GM06990 (cell line): ENCODE measurements around the gene PIR.

Source experiments
- DNase-seq: peaks from one replicate; pipeline ENCODE4 v3.0.0-alpha.2; 2011; ENCODE audit not compliant: insufficient read length; ENCODE audit errors: extremely low read depth
- H3K27me3 ChIP-seq: replicated peaks from 2 replicates; pipeline ENCODE4 v1.6.0; 2011; ENCODE audit warnings: low read length; ENCODE audit not compliant: control insufficient read depth, insufficient read depth
- H3K36me3 ChIP-seq: 2 replicates; pipeline ENCODE4 v1.5.1; 2011; ENCODE audit warnings: low read length; ENCODE audit not compliant: control insufficient read depth, insufficient read depth
- H3K4me3 ChIP-seq: replicated peaks from 2 replicates; pipeline ENCODE4 v1.5.1; 2011; ENCODE audit warnings: low read depth, mild to moderate bottlenecking, control low read depth, low read length
- TF ChIP-seq, protein P1 (sequence below): IDR thresholded peaks from 2 replicates; pipeline ENCODE4 v1.5.1; 2011; ENCODE audit warnings: low read length, control low read depth, mild to moderate bottlenecking, inconsistent platforms; ENCODE audit not compliant: insufficient read depth, poor library complexity, severe bottlenecking

The PIR gene

GRCh38 chrX:15434205-15434604 lies 58.9 kb downstream of the PIR start:
- H3K4me3 ChIP-seq = no peak overlapping the region
- no peak for DNase-seq
- TF ChIP-seq, protein P1, sequence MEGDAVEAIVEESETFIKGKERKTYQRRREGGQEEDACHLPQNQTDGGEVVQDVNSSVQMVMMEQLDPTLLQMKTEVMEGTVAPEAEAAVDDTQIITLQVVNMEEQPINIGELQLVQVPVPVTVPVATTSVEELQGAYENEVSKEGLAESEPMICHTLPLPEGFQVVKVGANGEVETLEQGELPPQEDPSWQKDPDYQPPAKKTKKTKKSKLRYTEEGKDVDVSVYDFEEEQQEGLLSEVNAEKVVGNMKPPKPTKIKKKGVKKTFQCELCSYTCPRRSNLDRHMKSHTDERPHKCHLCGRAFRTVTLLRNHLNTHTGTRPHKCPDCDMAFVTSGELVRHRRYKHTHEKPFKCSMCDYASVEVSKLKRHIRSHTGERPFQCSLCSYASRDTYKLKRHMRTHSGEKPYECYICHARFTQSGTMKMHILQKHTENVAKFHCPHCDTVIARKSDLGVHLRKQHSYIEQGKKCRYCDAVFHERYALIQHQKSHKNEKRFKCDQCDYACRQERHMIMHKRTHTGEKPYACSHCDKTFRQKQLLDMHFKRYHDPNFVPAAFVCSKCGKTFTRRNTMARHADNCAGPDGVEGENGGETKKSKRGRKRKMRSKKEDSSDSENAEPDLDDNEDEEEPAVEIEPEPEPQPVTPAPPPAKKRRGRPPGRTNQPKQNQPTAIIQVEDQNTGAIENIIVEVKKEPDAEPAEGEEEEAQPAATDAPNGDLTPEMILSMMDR = no peak
- no peaks in the 10 kb centered on the region for H3K36me3 ChIP-seq
- H3K27me3 ChIP-seq = no peaks in the 10 kb centered on the region

GRCh38 chrX:15430584-15430983 lies 62.5 kb downstream of the PIR start:
- TF ChIP-seq, protein P1 = no peak
- Histone ChIP-seq H3K27me3 (no peaks in the 10 kb centered on the region), H3K36me3 (no peaks in the 10 kb centered on the region), H3K4me3 (no peak overlapping the region)
- DNase-seq = no peak

DNA sequence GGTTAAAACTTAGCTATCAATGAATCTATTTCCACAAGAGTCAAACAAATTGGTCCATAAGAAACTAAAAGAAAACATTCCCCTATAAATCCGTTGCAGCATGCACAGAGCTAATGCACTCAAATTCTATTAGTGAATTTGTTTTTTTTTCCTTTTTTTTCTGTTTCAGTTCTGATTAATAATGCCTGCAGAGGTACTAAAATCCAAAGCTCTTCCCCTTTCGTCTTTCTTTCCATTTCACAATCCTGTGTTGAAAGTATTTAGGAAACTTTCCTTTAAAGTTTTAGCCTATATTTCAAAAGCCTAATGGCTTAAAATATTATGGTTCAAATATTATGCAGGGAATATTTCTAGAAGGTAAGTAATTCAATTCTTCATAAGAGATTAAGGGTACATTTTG lies 63.1 kb downstream of the PIR start:
- DNase-seq = no peak
- Histone ChIP-seq H3K36me3 (no peaks in the 10 kb centered on the region), H3K4me3 (no peak overlapping the region), H3K27me3 (no peaks in the 10 kb centered on the region)
- TF ChIP-seq, protein P1 = no peak

DNA sequence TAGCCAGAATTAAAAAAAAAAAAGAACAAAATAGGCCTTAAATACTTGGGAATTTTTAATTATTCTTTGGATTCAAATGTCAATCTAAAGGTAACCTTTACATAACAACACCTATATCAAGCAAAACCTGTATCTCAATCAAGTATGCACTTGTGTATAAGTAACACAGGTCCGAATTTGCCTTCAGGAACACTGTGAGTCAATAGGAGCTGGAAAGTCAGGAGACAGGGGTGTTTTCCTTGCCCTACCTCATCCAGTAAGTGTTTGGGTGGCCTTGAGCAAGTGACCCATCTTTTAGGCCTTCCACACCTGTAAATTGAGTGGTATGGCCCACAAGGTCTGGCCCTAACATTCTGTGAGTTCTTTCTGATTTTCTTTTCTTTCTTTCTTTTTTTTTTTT lies 68.1 kb downstream of the PIR start:
- TF ChIP-seq, protein P1 = no peak
- DNase-seq = no peak
- H3K4me3 ChIP-seq = no peak overlapping the region
- no peaks in the 10 kb centered on the region for H3K27me3 ChIP-seq
- no peaks in the 10 kb centered on the region for H3K36me3 ChIP-seq

GRCh38 chrX:15418707-15419181 lies 74.4 kb downstream of the PIR start:
- DNase-seq = no peak
- no peaks in the 10 kb centered on the region for H3K27me3 ChIP-seq
- TF ChIP-seq, protein P1 = no peak
- H3K4me3 ChIP-seq = no peak overlapping the region
- H3K36me3 ChIP-seq = no peaks in the 10 kb centered on the region

GRCh38 chrX:15418041-15418706 lies 75.0 kb downstream of the PIR start:
- H3K36me3 ChIP-seq = no peaks in the 10 kb centered on the region
- H3K4me3 ChIP-seq = no peak overlapping the region
- TF ChIP-seq, protein P1 = no peak
- DNase-seq = no peak
- H3K27me3 ChIP-seq = no peaks in the 10 kb centered on the region
